Naive thymus-derived CD8-positive, alpha-beta T cell (primary cell): ENCODE data around the gene SHKBP1. TPM values are rescaled to one million over a fixed set of nuclear protein-coding genes. Genes with fewer than 3 reads are reported as not detected.

Experiments used
- polyA plus RNA-seq, 3 donors: library from polyadenylated mRNA; unstranded; fragments of 300-500 nt; fragmentation: Illumina TruSeq; gene quantifications; one replicate each; pipeline ENCODE4 v1.2.3, GENCODE V29; 2021
- total RNA-seq, 8 experiments: library from RNA in 2 of 8; stranded (reverse) in 2 of 8; gene quantifications; one replicate each; pipeline ENCODE4 v1.2.3 and lab custom pipeline; 2021 to 2026

Gene SHKBP1
- total and polyA plus RNA-seq, 5 experiments from 2014 or later = 85.3 to 122 (median 98.9) TPM

Other genes starting within 250 kb of the SHKBP1 start
- 10 to 100 TPM; 12.6 to 16.9 TPM for gene C19orf47, start 228.5 kb upstream of the SHKBP1 start, total RNA-seq
- 10 to 100 TPM in 1 of 3 donors, 1 to 10 TPM in 2; 6.8 to 10.0 (median 9.8) TPM for gene C19orf47, start 228.5 kb upstream of the SHKBP1 start, polyA plus RNA-seq
- gene PLD3, start 228.2 kb upstream of the SHKBP1 start, total RNA-seq = 10 to 100 TPM; 92.5 to 98.6 TPM
- 10 to 100 TPM; 46.5 to 87.5 (median 67.5) TPM for gene PLD3, start 228.2 kb upstream of the SHKBP1 start, polyA plus RNA-seq
- gene HIPK4, start 186.7 kb upstream of the SHKBP1 start, total RNA-seq = under 1 TPM; 0.18 to 0.19 TPM
- gene HIPK4, start 186.7 kb upstream of the SHKBP1 start, polyA plus RNA-seq = not detected
- gene PRX, start 163.5 kb upstream of the SHKBP1 start, total RNA-seq = 1 to 10 TPM; 3.8 to 4.0 TPM
- under 1 TPM; 0.39 to 0.49 (median 0.44) TPM for gene PRX, start 163.5 kb upstream of the SHKBP1 start, polyA plus RNA-seq
- 1 to 10 TPM; 6.2 to 8.1 TPM for gene SERTAD1, start 150.9 kb upstream of the SHKBP1 start, total RNA-seq
- 10 to 100 TPM in 1 of 3 donors, 1 to 10 TPM in 2; 2.6 to 10.4 (median 3.5) TPM for gene SERTAD1, start 150.9 kb upstream of the SHKBP1 start, polyA plus RNA-seq
- gene SERTAD3, start 132.5 kb upstream of the SHKBP1 start, total RNA-seq = 10 to 100 TPM in 1 of 2 experiments, 1 to 10 TPM in 1; 9.5 to 10.6 TPM
- gene SERTAD3, start 132.5 kb upstream of the SHKBP1 start, polyA plus RNA-seq = 1 to 10 TPM; 2.3 to 9.2 (median 2.9) TPM
- 10 to 100 TPM; 11.8 to 12.8 TPM for gene BLVRB, start 111.1 kb upstream of the SHKBP1 start, total RNA-seq
- 10 to 100 TPM; 17.3 to 27.8 (median 22.6) TPM for gene BLVRB, start 111.1 kb upstream of the SHKBP1 start, polyA plus RNA-seq
- gene SPTBN4, start 109.9 kb upstream of the SHKBP1 start, total RNA-seq = under 1 TPM; 0.47 to 0.62 TPM
- gene SPTBN4, start 109.9 kb upstream of the SHKBP1 start, polyA plus RNA-seq = under 1 TPM in 1 of 3 donors, not detected in 2; 0.13 TPM
- gene LTBP4, start 24.5 kb downstream of the SHKBP1 start, total RNA-seq = 100 to 1,000 TPM in 1 of 2 experiments, 10 to 100 TPM in 1; 87.7 to 114 TPM
- 10 to 100 TPM; 13.4 to 27.4 (median 18.0) TPM for gene LTBP4, start 24.5 kb downstream of the SHKBP1 start, polyA plus RNA-seq
- 10 to 100 TPM; 15.6 to 16.9 TPM for gene NUMBL, start 113.8 kb downstream of the SHKBP1 start, total RNA-seq
- 1 to 10 TPM in 1 of 3 donors, under 1 TPM in 2; 0.80 to 1.2 (median 0.83) TPM for gene NUMBL, start 113.8 kb downstream of the SHKBP1 start, polyA plus RNA-seq
- 10 to 100 TPM; 39.2 to 39.3 TPM for gene COQ8B, start 140.0 kb downstream of the SHKBP1 start, total RNA-seq
- 10 to 100 TPM in 2 of 3 donors, 1 to 10 TPM in 1; 9.8 to 14.8 (median 13.3) TPM for gene COQ8B, start 140.0 kb downstream of the SHKBP1 start, polyA plus RNA-seq
- gene ITPKC, start 140.2 kb downstream of the SHKBP1 start, total RNA-seq = 1 to 10 TPM; 6.3 to 8.1 TPM
- 1 to 10 TPM; 2.9 to 5.7 (median 4.0) TPM for gene ITPKC, start 140.2 kb downstream of the SHKBP1 start, polyA plus RNA-seq
- 1 to 10 TPM; 7.0 to 7.1 TPM for gene ACTMAP, start 173.6 kb downstream of the SHKBP1 start, total RNA-seq
- gene ACTMAP, start 173.6 kb downstream of the SHKBP1 start, polyA plus RNA-seq = 1 to 10 TPM; 2.5 to 4.6 (median 3.4) TPM
- gene SNRPA, start 174.3 kb downstream of the SHKBP1 start, total RNA-seq = 10 to 100 TPM; 64.1 to 68.2 TPM
- 10 to 100 TPM; 45.9 to 62.3 (median 60.4) TPM for gene SNRPA, start 174.3 kb downstream of the SHKBP1 start, polyA plus RNA-seq
- 1 to 10 TPM in 1 of 2 experiments, not detected in 1; 2.2 TPM for gene MIA, start 198.6 kb downstream of the SHKBP1 start, total RNA-seq
- gene MIA, start 198.6 kb downstream of the SHKBP1 start, polyA plus RNA-seq = not detected
- 10 to 100 TPM; 47.3 to 48.6 TPM for gene RAB4B, start 201.4 kb downstream of the SHKBP1 start, total RNA-seq
- 10 to 100 TPM; 76.4 to 87.2 (median 87.1) TPM for gene RAB4B, start 201.4 kb downstream of the SHKBP1 start, polyA plus RNA-seq
- gene EGLN2, start 222.3 kb downstream of the SHKBP1 start, total RNA-seq = 100 to 1,000 TPM; 233 to 243 TPM
- gene EGLN2, start 222.3 kb downstream of the SHKBP1 start, polyA plus RNA-seq = 100 to 1,000 TPM; 104 to 214 (median 153) TPM